Ovary (tissue), 9 donors: ENCODE results near the gene RELA. TPM values are rescaled to one million over a fixed set of nuclear protein-coding genes. Genes with fewer than 3 reads are reported as not detected.

Experiments
- DNase-seq, 5 donors: peaks; one replicate each; pipeline ENCODE4 v3.0.0-alpha.2; 2019 to 2020
- H3K27ac ChIP-seq, 2 donors: fragments of 200-600 bp; one replicate each; pipeline versions ENCODE4 v1.5.1 to v1.8.0; 2019 to 2022
- H3K27me3 ChIP-seq: fragments of 200-600 bp; one replicate; pipeline ENCODE4 v1.8.0; 2022
- H3K36me3 ChIP-seq: fragments of 200-600 bp; sonication (generic); one replicate; pipeline ENCODE4 v1.5.1; 2019
- H3K4me1 ChIP-seq: one replicate; pipeline ENCODE4 v1.8.1; 2013; ENCODE audit warnings: mild to moderate bottlenecking, moderate library complexity; ENCODE audit not compliant: insufficient read depth
- H3K4me3 ChIP-seq: fragments of 200-600 bp; sonication (generic); one replicate; pipeline ENCODE4 v1.5.1; 2017
- H3K9me3 ChIP-seq, 2 donors: fragments of 200-600 bp in 1 of 2; sonication (generic) in 1 of 2; one replicate each; pipeline versions ENCODE4 v1.5.1 to v1.8.1; 2013 to 2019; ENCODE audit warnings: mild to moderate bottlenecking in 1 of 2, moderate library complexity in 1 of 2
- EP300 ChIP-seq: sonication (generic); formaldehyde crosslinking; IDR thresholded peaks from one replicate; pipeline ENCODE4 v1.6.1; 2017; ENCODE audit warnings: antibody characterized with exemption
- POLR2A ChIP-seq: fragments of 450-650 bp; IDR thresholded peaks from one replicate; pipeline ENCODE4 v1.6.1; 2017; ENCODE audit warnings: antibody characterized with exemption, mild to moderate bottlenecking, moderate library complexity
- WGBS, 3 donors: extraction: QIAGEN DNeasy Blood & Tissue Kit in 1 of 3; methylation state at CpG; one replicate each; pipeline versions ENCODE4 v1.1.5 to v1.1.7; 2013 to 2017; 5-methylcytosine and 5-hydroxymethylcytosine counted together
- intact Hi-C, 4 donors: fragments of 100-400 bp; cut with DNase I; formaldehyde crosslinking; loops; one replicate each; pipeline versions ENCODE4 v1.11.0 to v1.15.1; 2022 to 2023
- polyA plus RNA-seq, 2 donors: library from polyadenylated mRNA; stranded (reverse); fragments of 200-250 nt in 1 of 2; fragments of 350-450 nt in 1 of 2; fragmentation: Illumina TruSeq in 1 of 2; extraction: RNeasy Lipid Tissue Mini Kit (QIAGEN cat#74804) in 1 of 2; gene quantifications; one replicate each; pipeline ENCODE4 v1.2.3, GENCODE V29; 2013 to 2014
- total RNA-seq, 7 donors: library from RNA; depleted of rRNA in 2 of 7; stranded (reverse); fragments of >200 nt in 2 of 7; fragmentation: NEBNext Ultra II Directional in 3 of 7; extraction: Animal tissue kit (Norgen Biotek cat#: 25700) in 3 of 7; gene quantifications; one replicate each; pipeline versions ENCODE4 v1.1.0 to v1.2.4, GENCODE V29; 2016 to 2023
- TF ChIP-seq, protein P1 (sequence below), 3 donors: fragments of 450-650 bp in 2 of 3; fragments of 200-600 bp in 1 of 3; IDR thresholded peaks; one replicate each; pipeline versions ENCODE4 v1.5.1 to v1.8.0; 2016 to 2022; ENCODE audit warnings: antibody characterized with exemption in 3 of 3, mild to moderate bottlenecking in 1 of 3
- donor health status: DM: no; HTN: no; CAD: no; lungs with moderate emphysema.
- donor health status: DM: no; HTN: no; CAD: no.
- donor health status: Bipolar disorder and iron deficiency.
- donor health status: DM: yes; HTN: yes; CAD: no.
- donor health status: DM: no; HTN: no; CAD: no.
- donor health status: DM: yes; HTN: yes; CAD: no.

RELA gene
- total and polyA plus RNA-seq, 9 donors = 50.8 to 102 (median 83.2) TPM

DNA sequence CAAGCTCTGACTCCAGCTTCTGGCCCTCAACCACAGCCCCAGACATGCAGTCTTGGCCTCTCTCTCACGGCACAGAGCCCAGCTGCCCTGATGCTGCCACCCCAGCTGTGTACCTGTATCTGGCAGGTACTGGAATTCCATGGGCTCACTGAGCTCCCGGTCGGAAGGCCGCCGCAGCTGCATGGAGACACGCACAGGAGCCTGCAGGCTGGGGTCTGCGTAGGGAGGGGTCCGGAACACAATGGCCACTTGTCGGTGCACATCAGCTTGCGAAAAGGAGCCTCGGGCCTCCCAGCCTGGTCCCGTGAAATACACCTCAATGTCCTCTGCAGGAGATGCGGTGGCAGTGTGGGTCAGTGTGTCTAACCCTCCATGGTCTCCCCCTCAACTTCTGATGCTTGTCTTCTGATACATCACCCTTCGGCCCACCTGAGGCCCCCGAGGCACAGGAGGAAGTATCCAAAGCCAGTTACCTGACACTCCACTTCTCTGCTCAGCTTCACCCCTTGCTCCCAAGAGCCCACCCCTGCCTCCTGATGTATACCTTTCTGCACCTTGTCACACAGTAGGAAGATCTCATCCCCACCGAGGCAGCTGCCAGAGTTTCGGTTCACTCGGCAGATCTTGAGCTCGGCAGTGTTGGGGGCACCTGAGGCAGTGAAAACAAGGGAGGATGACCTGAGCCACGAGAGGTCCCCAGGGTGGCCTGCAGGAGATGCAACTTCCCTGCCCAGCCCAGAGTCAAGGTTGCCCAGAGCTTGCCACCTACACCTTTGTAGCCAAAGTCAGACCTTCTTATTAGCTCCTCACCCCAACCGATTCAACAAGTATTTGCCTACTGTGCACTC is 4.3 kb downstream of the RELA start:
- no peak overlapping the region for H3K27ac ChIP-seq
- no peaks in the 10 kb centered on the region for H3K27me3 ChIP-seq
- TF ChIP-seq, protein P1, sequence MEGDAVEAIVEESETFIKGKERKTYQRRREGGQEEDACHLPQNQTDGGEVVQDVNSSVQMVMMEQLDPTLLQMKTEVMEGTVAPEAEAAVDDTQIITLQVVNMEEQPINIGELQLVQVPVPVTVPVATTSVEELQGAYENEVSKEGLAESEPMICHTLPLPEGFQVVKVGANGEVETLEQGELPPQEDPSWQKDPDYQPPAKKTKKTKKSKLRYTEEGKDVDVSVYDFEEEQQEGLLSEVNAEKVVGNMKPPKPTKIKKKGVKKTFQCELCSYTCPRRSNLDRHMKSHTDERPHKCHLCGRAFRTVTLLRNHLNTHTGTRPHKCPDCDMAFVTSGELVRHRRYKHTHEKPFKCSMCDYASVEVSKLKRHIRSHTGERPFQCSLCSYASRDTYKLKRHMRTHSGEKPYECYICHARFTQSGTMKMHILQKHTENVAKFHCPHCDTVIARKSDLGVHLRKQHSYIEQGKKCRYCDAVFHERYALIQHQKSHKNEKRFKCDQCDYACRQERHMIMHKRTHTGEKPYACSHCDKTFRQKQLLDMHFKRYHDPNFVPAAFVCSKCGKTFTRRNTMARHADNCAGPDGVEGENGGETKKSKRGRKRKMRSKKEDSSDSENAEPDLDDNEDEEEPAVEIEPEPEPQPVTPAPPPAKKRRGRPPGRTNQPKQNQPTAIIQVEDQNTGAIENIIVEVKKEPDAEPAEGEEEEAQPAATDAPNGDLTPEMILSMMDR (IDR thresholded peaks at IDR 0.05) = no peak
- no peak for TF ChIP-seq POLR2A
- TF ChIP-seq EP300 = no peak
- 85 to 88% (median 87%) methylated on average over 21 of the region's 21 CpGs for WGBS, 3 donors
- no peaks in the 10 kb centered on the region for H3K9me3 ChIP-seq
- intact Hi-C loops = no loop called here
- H3K4me1 ChIP-seq = peaks cover 11% of the 10 kb centered on the region
- no peaks in the 10 kb centered on the region for H3K36me3 ChIP-seq
- no peak overlapping the region for H3K4me3 ChIP-seq
- DNase-seq = no peak

DNA sequence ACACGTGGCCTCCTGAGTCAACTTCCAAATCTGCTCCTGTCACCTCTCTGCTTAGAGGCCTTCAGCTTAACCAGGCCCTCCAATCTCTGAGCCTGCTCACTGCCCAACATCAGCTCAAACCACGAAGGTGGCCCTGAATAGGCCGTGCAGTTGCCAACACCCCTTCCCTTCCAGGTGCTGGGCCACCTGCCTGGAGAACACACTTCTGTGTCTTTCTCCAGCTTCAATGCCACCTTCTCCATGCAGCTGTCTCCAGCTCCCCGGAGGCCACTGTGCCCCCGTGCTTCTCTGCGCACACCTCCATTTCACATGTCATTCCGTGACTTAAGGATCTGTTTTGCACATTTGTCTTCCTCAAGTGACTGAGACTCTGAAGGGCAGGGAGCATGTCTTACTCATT is 5.3 kb downstream of the RELA start:
- TF ChIP-seq, protein P1 (IDR thresholded peaks at IDR 0.05) = no peak
- TF ChIP-seq EP300 (no peak), POLR2A (no peak)
- H3K4me3 ChIP-seq = no peak overlapping the region
- H3K36me3 ChIP-seq = no peaks in the 10 kb centered on the region
- peak in 1 of 5 donors; percentile 15 for DNase-seq
- intact Hi-C loops = no loop called here
- H3K27me3 ChIP-seq = no peaks in the 10 kb centered on the region
- no peak overlapping the region for H3K27ac ChIP-seq
- peaks cover 11% of the 10 kb centered on the region for H3K4me1 ChIP-seq
- 83 to 89% (median 86%) methylated on average over 7 of the region's 7 CpGs for WGBS, 3 donors
- H3K9me3 ChIP-seq = no peaks in the 10 kb centered on the region

DNA sequence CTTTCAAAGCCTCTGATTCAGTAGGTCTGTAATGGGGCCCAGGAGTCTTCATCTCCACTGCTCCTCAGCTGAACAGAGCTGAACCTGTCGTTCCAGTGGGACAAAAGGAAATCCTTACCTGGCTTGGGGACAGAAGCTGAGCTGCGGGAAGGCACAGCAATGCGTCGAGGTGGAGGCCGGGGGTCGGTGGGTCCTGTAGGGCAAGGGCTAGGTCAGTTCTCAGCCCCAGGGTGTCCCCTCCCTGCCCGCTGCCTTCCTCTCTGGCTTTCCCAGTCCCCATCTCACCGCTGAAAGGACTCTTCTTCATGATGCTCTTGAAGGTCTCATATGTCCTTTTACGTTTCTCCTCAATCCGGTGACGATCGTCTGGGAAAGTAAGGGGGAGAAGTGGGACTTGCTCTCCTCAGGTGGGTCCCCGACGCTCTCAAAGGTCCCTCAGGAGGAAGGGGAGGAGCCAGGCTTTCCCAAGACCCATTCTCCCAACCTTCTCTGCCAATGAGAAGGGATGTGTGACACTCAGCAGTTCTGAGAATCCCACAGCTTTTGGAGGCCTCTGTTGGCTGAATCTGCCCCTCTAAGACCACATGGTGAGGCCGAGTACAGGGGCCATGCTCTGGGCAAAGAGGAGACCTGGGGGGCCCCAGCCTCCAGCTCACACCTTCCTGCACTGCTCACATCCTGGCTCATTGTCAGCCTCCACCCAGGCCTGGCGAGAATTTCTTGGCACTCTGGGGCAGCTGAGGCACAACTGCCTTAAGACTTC is 7.0 kb downstream of the RELA start:
- H3K9me3 ChIP-seq = no peaks in the 10 kb centered on the region
- peaks cover 12% of the 10 kb centered on the region for H3K4me1 ChIP-seq
- TF ChIP-seq EP300 (no peak), POLR2A (no peak)
- TF ChIP-seq, protein P1 (IDR thresholded peaks at IDR 0.05) = no peak
- H3K27ac ChIP-seq = no peak overlapping the region
- intact Hi-C loops = no loop called here
- H3K27me3 ChIP-seq = no peaks in the 10 kb centered on the region
- no peaks in the 10 kb centered on the region for H3K36me3 ChIP-seq
- WGBS, 3 donors = 82 to 88% (median 85%) methylated on average over 16 of the region's 16 CpGs
- DNase-seq = peak in 1 of 5 donors; percentile 19
- H3K4me3 ChIP-seq = no peak overlapping the region

DNA sequence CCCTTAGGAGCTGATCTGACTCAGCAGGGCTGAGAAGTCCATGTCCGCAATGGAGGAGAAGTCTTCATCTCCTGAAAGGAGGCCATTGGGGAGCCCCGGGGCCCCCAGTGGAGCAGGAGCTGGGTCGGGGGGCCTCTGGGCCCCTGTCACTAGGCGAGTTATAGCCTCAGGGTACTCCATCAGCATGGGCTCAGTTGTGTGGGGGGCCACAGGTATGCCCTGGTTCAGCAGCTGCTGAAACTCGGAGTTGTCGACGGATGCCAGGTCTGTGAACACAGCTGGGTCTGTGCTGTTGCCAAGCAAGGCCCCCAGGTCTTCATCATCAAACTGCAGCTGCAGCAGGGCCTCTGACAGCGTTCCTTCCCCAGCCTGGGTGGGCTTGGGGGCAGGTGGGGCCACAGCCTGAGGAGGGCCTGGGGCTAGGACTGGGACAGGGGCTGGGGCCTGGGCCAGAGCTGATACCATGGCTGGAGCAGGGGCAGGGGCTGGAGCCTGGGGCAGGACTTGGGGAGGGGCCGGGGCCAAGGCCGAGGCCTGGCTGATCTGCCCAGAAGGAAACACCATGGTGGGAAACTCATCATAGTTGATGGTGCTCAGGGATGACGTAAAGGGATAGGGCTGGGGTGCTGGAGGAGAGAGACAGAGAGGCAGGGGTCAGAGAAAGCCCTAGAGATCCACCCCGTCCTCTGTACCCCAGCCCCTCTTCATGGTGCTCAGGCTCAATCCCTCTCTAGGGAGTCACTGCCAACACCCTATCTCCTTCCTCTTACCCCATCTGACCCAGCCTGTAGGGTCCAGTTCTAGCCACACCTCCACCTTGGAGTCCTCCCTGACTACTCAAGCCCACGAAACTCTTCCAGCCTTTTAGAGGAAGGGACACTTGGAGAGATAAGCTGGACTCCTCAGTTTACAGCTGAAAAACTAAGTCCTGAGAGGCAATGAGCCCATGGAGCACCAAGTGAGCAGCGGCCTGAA is 8.1 kb downstream of the RELA start:
- no peaks in the 10 kb centered on the region for H3K36me3 ChIP-seq
- no peak for TF ChIP-seq EP300
- TF ChIP-seq POLR2A = no peak
- TF ChIP-seq, protein P1 (IDR thresholded peaks at IDR 0.05) = no peak
- peak in 2 of 5 donors; percentile 27 to 37 for DNase-seq
- 71 to 84% (median 76%) methylated on average over 13 to 14 of the region's 14 CpGs for WGBS, 3 donors
- no peaks in the 10 kb centered on the region for H3K27me3 ChIP-seq
- no peak overlapping the region for H3K4me3 ChIP-seq
- H3K27ac ChIP-seq = peak overlapping the region in 1 of 2 donors; percentile 74
- H3K9me3 ChIP-seq = no peaks in the 10 kb centered on the region
- intact Hi-C loops = loop anchor here in 2 of 4 donors (5.0 kb wide), 1 partner anchor 82 kb away; the partner anchor contains the start of genes FAM89B (in 2 of the 2) and ZNRD2 (in 2 of the 2)
- peaks cover 17% of the 10 kb centered on the region for H3K4me1 ChIP-seq
